Smooth muscle cell (in vitro differentiated cells): ENCODE results near the gene LANCL3. TPM values are rescaled to one million over a fixed set of nuclear protein-coding genes. Genes with fewer than 3 reads are reported as not detected.

Experiments used
- DNase-seq: peaks from one replicate; lab custom pipeline; 2025; ENCODE audit not compliant: unreplicated experiment; lab: John Stamatoyannopoulos, UW
- H2AFZ ChIP-seq: fragments of 200-600 bp; sonication (generic); 2 replicates; pipeline ENCODE4 v1.6.0; 2016; ENCODE audit warnings: antibody characterized with exemption, low read depth, mild to moderate bottlenecking
- H3F3A ChIP-seq: fragments of 200-600 bp; sonication (generic); 2 replicates; pipeline ENCODE4 v1.6.0; 2017; ENCODE audit warnings: antibody characterized with exemption, low read depth
- H3K27ac ChIP-seq: fragments of 200-600 bp; sonication (generic); 2 replicates; pipeline ENCODE4 v1.5.1; 2016; ENCODE audit warnings: low read depth, mild to moderate bottlenecking
- H3K27me3 ChIP-seq: fragments of 200-600 bp; sonication (generic); 2 replicates; pipeline ENCODE4 v1.6.1; 2016; ENCODE audit warnings: low read depth, mild to moderate bottlenecking
- H3K36me3 ChIP-seq: fragments of 200-600 bp; sonication (generic); 2 replicates; pipeline ENCODE4 v1.5.1; 2016; ENCODE audit warnings: low read depth
- H3K4me1 ChIP-seq: fragments of 200-600 bp; sonication (generic); 2 replicates; pipeline ENCODE4 v1.5.1; 2016; ENCODE audit warnings: low read depth
- H3K4me2 ChIP-seq: fragments of 200-600 bp; sonication (generic); 2 replicates; pipeline ENCODE4 v1.6.0; 2016; ENCODE audit warnings: mild to moderate bottlenecking
- H3K4me3 ChIP-seq: fragments of 200-600 bp; sonication (generic); 2 replicates; pipeline ENCODE4 v1.5.1; 2016; ENCODE audit warnings: mild to moderate bottlenecking
- H3K79me2 ChIP-seq: fragments of 200-600 bp; sonication (generic); 2 replicates; pipeline ENCODE4 v1.6.0; 2016; ENCODE audit warnings: low read depth, mild to moderate bottlenecking
- H3K9ac ChIP-seq: fragments of 200-600 bp; sonication (generic); 2 replicates; pipeline ENCODE4 v1.6.0; 2016; ENCODE audit warnings: low read depth
- H3K9me3 ChIP-seq: fragments of 200-600 bp; sonication (generic); replicated peaks from 2 replicates; pipeline ENCODE4 v1.5.1; 2016; ENCODE audit warnings: low read depth
- H4K20me1 ChIP-seq: fragments of 200-600 bp; sonication (generic); 2 replicates; pipeline ENCODE4 v1.6.0; 2016; ENCODE audit warnings: low read depth
- CTCF ChIP-seq: fragments of 200-600 bp; sonication (generic); IDR thresholded peaks from 2 replicates; pipeline ENCODE4 v1.5.1; 2017; ENCODE audit warnings: borderline replicate concordance, mild to moderate bottlenecking, antibody characterized with exemption; ENCODE audit not compliant: insufficient read depth, poor library complexity, severe bottlenecking
- WGBS: methylation state at CpG from one replicate; pipeline ENCODE4 v1.1.7; 2016; ENCODE audit warnings: low lambda C conversion rate; 5-methylcytosine and 5-hydroxymethylcytosine counted together
- polyA plus RNA-seq: library from polyadenylated mRNA; unstranded; fragments of >200 nt; fragmentation: Nextera tagmentation; extraction: Ambion mirVana; gene quantifications from 2 replicates; pipeline ENCODE4 v1.2.1, GENCODE V29; 2016
- total RNA-seq: library from RNA; depleted of rRNA; stranded (reverse); fragments of >200 nt; gene quantifications from 2 replicates; pipeline ENCODE4 v1.2.3, GENCODE V29; 2014

The LANCL3 gene
- total and polyA plus RNA-seq, 2 experiments from 2014 or later, result 0.18 to 0.54 TPM

DNA sequence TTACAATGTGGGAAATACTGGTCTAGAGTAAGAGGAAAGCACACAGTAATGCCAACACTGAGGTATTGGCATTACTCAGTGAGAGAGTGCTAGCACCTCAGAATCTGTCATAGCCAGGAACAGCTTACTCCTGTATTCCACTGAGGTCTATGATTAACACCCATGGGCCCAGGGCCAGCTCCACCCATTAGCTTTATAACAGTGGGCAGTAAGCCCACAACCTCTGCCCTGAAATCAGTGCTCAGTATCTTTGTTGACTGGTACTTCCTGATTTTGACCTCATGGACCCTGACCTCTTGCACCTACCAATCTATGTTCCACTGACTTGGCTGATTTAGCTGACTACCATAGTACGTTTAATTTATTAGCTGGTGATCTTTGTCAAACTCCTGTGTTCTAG, 56.1 kb downstream of the LANCL3 start:
- Histone ChIP-seq H3F3A (no peaks in the 10 kb centered on the region), H4K20me1 (no peaks in the 10 kb centered on the region), H3K9ac (no peak overlapping the region), H3K9me3 (no peaks in the 10 kb centered on the region), H3K79me2 (no peaks in the 10 kb centered on the region), H3K27ac (no peak overlapping the region), H3K4me2 (no peak overlapping the region), H2AFZ (no peak overlapping the region), H3K36me3 (no peaks in the 10 kb centered on the region), H3K4me3 (no peak overlapping the region), H3K27me3 (no peaks in the 10 kb centered on the region), H3K4me1 (no peaks in the 10 kb centered on the region)
- DNase-seq, result no peak
- no peak for TF ChIP-seq CTCF
- 78% methylated on average over 1 of the region's 1 CpG for WGBS

- H4K20me1 ChIP-seq, result no peaks in the 10 kb centered on the region
- no peak overlapping the region for H3K9ac ChIP-seq
- no peaks in the 10 kb centered on the region for H3K36me3 ChIP-seq
- no peaks in the 10 kb centered on the region for H3F3A ChIP-seq
- H3K27ac ChIP-seq, result no peak overlapping the region
- no peaks in the 10 kb centered on the region for H3K9me3 ChIP-seq
- no peak overlapping the region for H3K4me3 ChIP-seq
- no peak for TF ChIP-seq CTCF
- no peak for DNase-seq
- no peak overlapping the region for H3K4me2 ChIP-seq
- H3K4me1 ChIP-seq, result no peaks in the 10 kb centered on the region
- no peaks in the 10 kb centered on the region for H3K27me3 ChIP-seq
- H2AFZ ChIP-seq, result no peak overlapping the region
- no peaks in the 10 kb centered on the region for H3K79me2 ChIP-seq
Measured at GRCh38 chrX:37638047-37638446, 66.6 kb downstream of the LANCL3 start.

GRCh38 chrX:37640142-37640541, 68.7 kb downstream of the LANCL3 start:
- H3K4me3 ChIP-seq, result no peak overlapping the region
- H4K20me1 ChIP-seq, result no peaks in the 10 kb centered on the region
- H3K36me3 ChIP-seq, result no peaks in the 10 kb centered on the region
- no peaks in the 10 kb centered on the region for H3K9me3 ChIP-seq
- no peaks in the 10 kb centered on the region for H3F3A ChIP-seq
- no peak overlapping the region for H2AFZ ChIP-seq
- H3K27ac ChIP-seq, result no peak overlapping the region
- no peak for DNase-seq
- H3K9ac ChIP-seq, result no peak overlapping the region
- WGBS, result 78% methylated on average over 5 of the region's 5 CpGs
- no peaks in the 10 kb centered on the region for H3K79me2 ChIP-seq
- H3K4me2 ChIP-seq, result no peak overlapping the region
- TF ChIP-seq CTCF, result no peak
- no peaks in the 10 kb centered on the region for H3K4me1 ChIP-seq
- no peaks in the 10 kb centered on the region for H3K27me3 ChIP-seq

DNA sequence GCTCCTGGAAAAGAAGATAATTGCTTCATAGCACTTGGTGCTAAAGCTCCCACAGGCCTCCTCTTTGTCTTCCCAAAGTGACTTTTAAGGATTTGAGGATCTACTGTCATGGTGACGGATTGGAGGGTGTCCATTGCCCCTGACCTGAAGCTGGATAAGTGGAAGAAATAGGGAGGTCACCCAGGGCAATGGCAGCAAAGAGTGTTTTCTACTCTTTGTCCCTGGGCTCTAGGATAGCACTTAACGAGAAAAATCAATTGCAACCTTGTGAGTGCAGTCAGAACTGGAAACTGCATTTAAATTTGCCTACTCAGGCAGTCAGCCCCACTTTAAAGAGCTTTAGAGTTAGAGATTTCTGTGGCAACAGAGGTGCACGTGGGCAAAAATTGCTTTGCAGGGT, 70.4 kb downstream of the LANCL3 start:
- no peak for DNase-seq
- Histone ChIP-seq H3K9me3 (no peaks in the 10 kb centered on the region), H3K79me2 (no peaks in the 10 kb centered on the region), H3K9ac (no peak overlapping the region), H4K20me1 (no peaks in the 10 kb centered on the region), H3K27ac (no peak overlapping the region), H3K4me3 (no peak overlapping the region), H3K27me3 (no peaks in the 10 kb centered on the region), H3K4me2 (no peak overlapping the region), H3K4me1 (no peaks in the 10 kb centered on the region), H3K36me3 (no peaks in the 10 kb centered on the region), H2AFZ (no peak overlapping the region), H3F3A (no peaks in the 10 kb centered on the region)
- WGBS, result 63% methylated on average over 3 of the region's 3 CpGs
- TF ChIP-seq CTCF, result no peak
